AG09309 (cell line): Measurements from ENCODE around the gene CFAP161.
"Not testable (repeated sequence)": the region's sequence is repeated elsewhere in the genome, so short reads cannot be mapped to it uniquely, and the experiment has no call there.

ENCODE experiments used
- DNase-seq: peaks from one replicate; pipeline ENCODE4 v3.0.0-alpha.2; 2010; ENCODE audit warnings: low read depth
- H3K4me3 ChIP-seq: 2 replicates; pipeline ENCODE4 v1.5.1; 2011; ENCODE audit warnings: mild to moderate bottlenecking, low read depth, low read length, moderate library complexity; ENCODE audit not compliant: control insufficient read depth
- CTCF ChIP-seq: IDR thresholded peaks from 2 replicates; pipeline ENCODE4 v1.5.1; 2011; ENCODE audit warnings: mild to moderate bottlenecking, low read depth, low read length, inconsistent platforms; ENCODE audit not compliant: insufficient read depth, control insufficient read depth; ENCODE audit errors: missing control alignments

Gene CFAP161

GRCh38 chr15:81120069-81120468 is 14.0 kb upstream of the CFAP161 start:
- no peak for TF ChIP-seq CTCF
- H3K4me3 ChIP-seq: no peak overlapping the region
- no peak for DNase-seq

DNA sequence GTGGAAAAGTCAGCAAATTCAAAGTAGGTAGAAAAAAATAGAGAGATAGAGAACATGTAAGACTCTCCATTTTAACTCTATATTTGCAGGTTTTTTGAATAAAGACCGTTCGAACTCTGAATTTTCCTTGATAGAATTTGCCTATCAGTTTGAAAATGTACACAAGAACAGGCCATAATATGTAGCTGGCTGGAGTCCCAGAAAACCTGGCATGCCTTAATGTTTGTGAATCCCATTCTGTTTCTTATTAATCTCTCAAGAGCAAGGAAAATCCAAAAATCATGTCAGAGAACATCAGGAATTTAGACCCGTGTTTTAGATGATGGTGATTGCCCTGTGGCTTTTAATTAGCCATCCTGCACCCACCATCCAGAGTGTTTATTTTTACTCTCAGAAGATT is 7.2 kb upstream of the CFAP161 start:
- DNase-seq: no peak
- no peak for TF ChIP-seq CTCF
- no peak overlapping the region for H3K4me3 ChIP-seq

DNA sequence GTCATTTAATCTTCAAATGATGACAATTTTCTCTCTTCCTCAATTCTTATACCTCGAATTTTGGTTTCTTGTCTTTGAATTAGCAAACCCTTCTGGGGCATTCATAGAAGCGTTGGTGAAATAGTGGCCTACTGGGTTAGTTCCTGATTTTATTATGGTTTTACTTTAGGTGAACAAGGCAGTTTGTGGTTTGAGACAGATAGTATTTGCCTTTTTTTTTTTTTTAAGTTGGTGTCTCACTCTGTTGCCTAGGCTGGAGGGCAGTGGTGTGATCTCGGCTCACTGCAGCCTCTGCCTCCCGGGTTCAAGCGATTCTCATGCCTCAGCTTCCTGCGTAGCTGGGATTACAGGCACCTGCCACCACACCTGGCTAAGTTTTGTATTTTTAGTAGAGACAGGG is 7.4 kb downstream of the CFAP161 start:
- H3K4me3 ChIP-seq, DNase-seq: not testable (repeated sequence)

GRCh38 chr15:81146006-81146405 is 11.9 kb downstream of the CFAP161 start:
- DNase-seq: no peak
- no peak for TF ChIP-seq CTCF
- H3K4me3 ChIP-seq: no peak overlapping the region

- TF ChIP-seq CTCF: no peak
These were observed 12.4 kb downstream of the CFAP161 start for GRCh38 chr15:81146466-81146865.

GRCh38 chr15:81151389-81151788 is 17.3 kb downstream of the CFAP161 start:
- no peak for TF ChIP-seq CTCF
- H3K4me3 ChIP-seq: no peak overlapping the region
- DNase-seq: no peak

More at GRCh38 chr15:81146466-81146865, 12.4 kb downstream of the CFAP161 start:
- H3K4me3 ChIP-seq: no peak overlapping the region
- no peak for DNase-seq

GRCh38 chr15:81152339-81152738 is 18.3 kb downstream of the CFAP161 start:
- H3K4me3 ChIP-seq: no peak overlapping the region
- TF ChIP-seq CTCF: no peak
- DNase-seq: no peak

GRCh38 chr15:81152799-81153198 is 18.7 kb downstream of the CFAP161 start:
- no peak overlapping the region for H3K4me3 ChIP-seq
- no peak for TF ChIP-seq CTCF
- DNase-seq: no peak
